RPMI8226 (cell line): ENCODE results near the gene ZNF385B.
"Not testable (repeated sequence)": the region's sequence is repeated elsewhere in the genome, so short reads cannot be mapped to it uniquely, and the experiment has no call there.

Experiments
- DNase-seq: peaks from one replicate; pipeline ENCODE4 v3.0.0-alpha.2; 2015

ZNF385B gene

DNA sequence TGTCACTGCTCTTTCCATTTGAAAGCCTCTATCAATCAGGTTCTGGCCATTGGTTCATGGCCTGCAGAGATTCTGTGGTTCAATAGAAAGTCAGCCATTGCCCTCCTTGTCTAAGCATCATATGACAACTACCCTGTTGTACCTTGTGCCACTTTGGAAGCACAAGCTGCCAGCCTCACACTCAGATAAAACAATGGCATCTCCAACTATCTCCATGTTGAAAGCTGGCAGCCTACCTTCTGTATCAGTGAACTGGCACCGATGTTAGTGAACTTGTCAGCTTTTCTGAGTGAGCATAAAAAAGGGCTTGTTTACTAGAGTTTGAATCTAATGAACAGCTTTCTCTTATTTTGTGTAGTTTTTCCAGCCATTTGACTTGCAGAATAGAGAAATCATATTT lies 393.5 kb downstream of the ZNF385B start:
- no peak for DNase-seq

DNA sequence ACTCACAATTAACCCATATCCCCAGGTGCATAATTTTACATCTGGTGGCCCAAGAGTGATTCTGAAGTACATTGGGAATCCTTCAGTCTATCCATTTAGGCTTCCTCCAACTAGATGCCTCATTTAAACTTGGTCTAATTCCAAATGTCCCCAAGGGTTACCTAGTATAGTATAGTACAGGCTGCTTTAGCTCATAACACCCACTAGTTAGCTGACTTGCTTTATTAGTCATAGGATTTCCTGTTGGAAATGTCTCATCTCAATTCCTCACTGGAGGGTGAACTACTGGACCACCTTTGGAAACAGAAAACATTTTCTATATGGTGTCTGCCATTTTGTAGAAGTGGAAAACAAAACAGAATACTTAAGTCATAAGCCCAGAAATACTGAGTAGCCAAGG lies 394.3 kb downstream of the ZNF385B start:
- DNase-seq, result no peak

DNA sequence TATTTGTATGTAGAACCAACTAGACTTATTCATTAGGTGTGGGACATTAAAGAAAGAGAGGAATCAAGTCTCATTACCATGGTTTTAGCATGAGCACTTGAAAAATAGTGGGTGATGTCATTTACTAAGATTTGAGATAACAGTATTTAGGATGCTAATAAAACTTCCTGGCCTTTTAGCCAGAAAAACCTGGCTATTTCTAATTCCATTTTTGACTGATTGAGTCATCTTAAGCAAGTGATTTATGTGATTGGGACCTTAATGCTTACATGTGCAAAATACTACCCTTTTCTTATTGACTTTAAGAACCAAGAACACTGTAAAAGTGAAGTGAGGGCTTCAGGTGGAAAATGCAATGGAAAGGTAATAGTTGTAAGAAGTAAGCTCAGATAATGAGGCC lies 400.0 kb downstream of the ZNF385B start:
- DNase-seq, result no peak

DNA sequence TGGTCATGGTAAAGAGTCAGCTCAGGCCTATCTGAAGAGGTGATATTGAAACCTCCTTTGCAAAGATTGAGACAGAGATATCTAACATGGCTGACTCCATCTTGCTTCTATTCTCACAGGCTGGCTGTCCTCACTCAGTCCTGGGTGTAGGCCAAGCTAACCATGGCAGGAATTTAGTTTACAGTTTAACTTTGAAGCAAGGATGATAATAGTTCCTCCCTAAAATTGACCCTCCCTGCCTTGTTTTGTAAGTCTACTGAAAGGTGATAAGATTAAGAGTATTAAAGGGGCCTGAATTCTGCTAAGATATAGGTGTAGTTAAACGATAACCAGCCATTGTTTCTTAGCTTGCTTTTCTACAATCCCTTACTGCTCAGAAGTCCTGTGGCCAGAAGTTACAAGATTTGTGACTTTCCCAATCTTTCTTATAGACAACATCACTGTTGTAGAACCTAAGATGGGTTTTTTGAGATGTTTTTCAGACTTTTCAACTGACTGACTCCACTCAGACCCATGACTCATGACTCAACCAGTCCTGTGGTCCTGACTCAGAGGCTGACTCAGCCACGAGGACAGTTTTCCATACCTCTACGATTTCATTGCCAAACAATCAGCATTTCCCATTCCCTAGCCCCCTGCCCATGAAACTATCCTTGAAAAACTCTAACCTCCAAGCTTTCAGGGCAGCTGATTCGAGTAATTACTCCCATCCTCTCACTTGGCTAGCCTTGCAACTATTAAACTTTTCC lies 401.1 kb downstream of the ZNF385B start:
- DNase-seq, result no peak

DNA sequence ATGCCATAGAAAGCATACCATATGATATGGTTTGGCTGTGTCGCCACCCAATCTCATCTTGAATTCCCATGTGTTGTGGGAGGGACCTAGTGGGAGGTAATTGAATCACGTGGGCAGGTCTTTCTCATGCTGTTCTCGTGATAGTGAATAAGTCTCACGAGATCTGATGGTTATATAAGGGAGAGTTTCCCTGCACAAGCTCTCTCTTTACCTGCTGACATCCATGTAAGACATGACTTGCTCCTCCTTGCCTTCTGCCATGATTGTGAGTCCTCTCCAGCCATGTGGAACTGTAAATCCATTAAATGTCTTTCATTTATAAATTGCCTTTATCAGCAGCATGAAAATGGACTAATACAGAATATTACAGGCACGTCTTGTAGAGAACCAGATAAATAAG lies 403.3 kb downstream of the ZNF385B start:
- not testable (repeated sequence) for DNase-seq

DNA sequence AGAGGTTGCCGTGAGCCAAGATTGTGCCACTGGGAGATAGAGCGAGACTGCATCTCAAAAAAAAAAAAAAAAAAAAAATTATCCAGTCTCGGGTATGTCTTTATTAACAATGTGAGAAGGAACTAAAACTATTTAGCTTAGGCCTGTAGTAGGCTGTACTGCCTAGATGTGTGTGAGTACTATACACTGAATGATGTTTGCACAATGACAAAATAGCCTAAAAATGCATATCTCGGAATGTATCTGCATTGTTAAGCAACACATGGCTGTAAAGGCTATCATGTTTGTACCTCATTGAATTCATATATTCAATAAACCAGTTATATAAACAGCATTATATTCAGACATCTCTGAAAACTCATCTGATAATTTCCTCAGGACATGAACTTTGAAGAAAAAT lies 405.6 kb downstream of the ZNF385B start:
- DNase-seq, result no peak

DNA sequence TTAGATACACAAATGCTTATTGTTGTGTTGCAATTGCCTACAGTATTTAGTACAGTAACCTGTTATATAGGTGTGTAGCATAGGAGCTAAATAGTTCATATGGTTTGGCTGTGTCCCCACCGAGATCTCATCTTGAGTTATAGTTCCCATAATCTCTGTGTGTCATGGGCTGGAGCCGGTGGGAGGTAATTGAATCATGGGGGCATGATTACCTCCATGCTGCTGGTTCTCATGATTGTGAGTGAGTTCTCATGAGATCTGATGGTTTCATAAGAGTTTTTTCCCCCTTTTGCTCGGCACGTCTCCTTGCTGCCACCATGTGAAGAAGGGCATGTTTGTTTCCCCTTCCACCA lies 406.3 kb downstream of the ZNF385B start:
- DNase-seq, result no peak

DNA sequence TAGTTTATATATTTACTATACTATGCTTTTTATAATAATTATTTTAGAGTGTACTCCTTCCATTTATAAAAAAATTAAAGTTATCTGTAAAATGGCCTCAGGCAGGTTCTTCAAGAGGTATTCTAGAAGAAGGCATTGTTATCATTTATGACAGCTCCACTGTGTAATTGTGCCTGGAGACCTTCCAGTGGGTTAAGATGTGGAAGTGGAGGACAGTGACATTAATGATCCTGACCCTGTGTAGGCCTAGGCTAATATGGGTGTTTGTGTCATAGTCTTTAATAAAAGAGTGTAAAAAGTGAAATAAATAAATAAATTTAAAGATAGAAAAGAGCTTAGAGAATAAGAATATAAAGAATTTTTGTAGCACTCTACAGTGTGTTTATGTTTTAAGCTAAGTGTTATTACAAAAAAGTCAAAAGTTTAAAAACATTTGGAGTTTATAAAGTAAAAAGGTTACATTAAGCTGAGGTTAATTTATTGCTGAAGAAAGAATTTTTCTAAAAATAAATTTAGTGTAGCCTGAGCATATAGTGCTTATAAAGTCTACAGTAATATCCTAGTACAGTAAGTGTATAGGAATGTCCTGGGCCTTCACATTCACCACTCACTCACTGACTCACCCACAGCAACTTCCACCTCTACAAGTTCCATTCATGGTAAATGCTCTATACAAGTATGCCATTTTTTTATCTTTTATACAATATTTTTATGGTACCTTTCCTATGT lies 406.8 kb downstream of the ZNF385B start:
- no peak for DNase-seq

DNA sequence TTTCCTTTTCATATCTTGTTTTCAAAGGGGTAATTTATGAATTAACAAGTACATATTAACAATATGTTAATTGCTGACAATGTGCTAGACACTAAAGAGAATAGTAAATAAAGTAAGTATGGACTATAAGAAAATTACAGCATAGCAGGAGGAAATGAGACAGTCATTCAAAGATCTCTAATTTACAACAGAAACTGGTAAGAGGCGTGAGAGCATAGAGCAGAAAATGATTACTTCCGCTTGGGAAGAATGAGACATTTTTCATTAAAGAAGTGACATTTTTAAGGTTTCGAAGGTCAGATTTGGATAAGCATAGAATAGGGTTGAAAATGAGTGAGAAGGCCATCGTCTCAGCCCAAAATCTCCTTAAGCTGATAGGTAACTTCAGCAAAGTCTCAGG lies 412.4 kb downstream of the ZNF385B start:
- no peak for DNase-seq

DNA sequence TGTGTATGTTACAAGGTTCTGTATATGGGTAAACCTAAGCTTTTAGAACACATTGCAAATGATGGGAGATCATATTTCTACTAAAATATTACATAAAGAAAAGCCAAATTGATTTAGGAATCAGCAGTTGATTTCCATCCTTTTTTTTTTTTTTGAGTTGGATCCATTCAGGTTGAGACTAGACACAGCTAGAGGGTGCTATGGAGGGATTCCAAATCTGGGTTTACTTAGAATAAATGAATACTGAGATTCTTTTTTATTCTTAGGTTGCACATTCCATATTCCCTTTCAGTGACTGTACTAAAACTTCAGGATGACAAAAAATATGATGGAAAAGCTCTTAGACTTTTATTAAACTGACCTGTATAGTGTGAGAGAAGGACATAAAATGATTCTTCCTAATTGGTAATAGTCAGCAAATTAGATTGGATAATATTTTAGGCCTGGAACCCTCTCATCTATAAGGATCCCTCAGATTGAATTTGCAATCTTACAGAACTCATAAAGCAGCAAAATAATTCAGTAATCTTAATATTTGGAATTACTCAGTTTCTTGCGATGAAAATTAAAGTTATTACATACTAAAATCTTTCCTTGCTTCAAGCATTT lies 413.5 kb downstream of the ZNF385B start:
- no peak for DNase-seq

DNA sequence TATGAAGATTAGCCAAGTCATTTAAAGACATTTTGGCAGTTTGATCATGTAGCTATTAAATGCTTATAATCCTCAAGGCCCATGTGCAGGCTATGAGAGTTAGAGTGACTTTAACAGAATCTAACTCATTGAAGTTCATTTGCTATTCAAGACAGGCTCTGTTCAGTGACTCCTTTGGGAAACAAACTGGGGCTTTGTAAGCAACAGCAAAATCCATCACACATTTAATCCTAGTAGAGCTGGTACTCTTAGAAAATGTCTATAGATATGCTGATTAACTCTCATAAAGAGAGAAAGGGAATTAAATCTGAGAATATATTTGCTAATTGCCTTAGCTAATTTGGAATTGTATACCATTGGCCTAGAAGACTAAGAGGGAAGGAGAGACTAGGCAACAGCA lies 414.0 kb downstream of the ZNF385B start:
- DNase-seq, result no peak

DNA sequence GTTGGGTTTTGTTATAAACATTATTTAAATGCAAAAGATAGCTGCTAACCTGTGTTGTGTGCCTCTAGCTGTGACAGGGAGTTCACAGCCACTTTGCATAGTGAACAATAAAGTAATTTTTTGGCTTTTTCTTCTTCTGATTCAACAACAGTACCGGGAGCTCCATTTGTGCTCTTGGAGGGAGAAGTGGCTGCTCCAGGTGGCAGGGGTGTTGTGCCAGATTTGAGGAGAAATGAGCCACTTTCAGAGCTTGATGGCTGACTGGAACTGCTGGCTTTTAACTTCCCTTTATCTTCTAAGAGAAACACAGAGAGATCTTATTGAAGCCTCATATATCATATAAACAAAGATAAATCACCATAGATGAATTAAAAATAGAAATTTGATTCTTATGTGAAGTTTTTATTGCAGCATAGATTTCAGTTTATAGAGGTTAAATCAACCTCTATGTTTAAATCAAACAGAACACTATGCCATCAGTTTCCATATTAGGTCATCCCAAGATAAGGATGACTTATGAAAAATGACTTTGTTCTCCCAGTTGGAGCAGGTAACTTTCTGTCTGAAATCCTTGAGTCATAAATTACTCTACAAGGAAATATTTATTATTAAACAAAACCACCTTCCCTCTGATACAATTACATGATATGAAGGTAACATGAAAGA lies 414.8 kb downstream of the ZNF385B start:
- no peak for DNase-seq

DNA sequence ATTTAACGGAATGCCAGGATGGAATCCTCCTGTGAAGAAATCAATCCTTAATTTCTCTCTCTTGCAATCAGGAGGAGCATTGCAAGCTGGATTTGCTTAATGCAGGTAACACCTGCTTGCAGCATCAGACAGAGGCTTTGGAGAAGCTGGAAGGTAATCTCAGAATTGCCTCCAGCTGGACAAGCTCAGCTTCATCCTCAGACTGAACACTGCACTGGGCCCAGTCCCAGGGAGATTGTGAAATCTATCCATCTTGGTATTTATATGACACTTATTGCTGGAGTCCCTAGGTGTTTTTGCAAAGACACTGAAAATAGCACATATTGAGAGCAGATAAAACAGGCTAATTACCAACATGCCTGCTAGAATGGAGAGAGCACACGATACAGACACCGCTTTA lies 417.4 kb downstream of the ZNF385B start:
- DNase-seq, result no peak

DNA sequence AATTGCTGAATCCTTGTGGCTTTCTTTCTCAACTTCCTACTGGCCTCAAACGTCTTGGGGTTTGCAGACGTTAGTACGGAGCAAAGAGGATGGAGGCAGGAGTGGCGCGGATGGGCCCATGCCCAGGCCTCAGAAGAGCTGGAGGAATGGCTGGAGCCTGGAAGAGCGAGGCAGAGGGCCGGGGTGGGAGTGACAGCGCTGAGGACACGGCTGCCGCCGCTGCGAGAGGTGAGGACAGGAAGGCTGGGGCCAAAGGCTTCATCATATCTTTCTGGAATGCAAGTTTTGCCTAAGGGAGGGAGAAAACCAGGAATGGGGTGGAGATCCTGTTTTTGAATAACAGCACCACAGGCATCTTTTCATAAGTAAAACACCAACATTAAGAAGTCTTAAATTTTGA lies 418.2 kb downstream of the ZNF385B start:
- DNase-seq, result no peak

DNA sequence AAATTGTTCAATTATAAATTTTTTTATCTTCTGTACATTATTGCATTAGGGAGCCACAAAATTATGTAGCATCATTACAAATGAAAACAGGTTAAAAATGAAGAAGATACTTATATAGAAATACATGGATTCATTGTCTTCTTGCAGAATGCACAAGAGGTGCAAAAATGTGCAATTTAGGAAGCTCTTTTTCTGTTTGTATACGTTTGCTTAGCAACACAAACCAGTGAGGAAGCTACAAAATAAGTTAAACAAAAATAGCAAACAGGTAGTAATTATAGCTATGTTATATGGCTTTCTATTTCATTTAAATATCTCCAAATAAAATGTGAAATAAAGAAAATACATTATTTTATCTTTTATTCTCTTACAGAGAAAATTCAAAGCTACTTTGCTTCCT lies 419.2 kb downstream of the ZNF385B start:
- DNase-seq, result no peak

DNA sequence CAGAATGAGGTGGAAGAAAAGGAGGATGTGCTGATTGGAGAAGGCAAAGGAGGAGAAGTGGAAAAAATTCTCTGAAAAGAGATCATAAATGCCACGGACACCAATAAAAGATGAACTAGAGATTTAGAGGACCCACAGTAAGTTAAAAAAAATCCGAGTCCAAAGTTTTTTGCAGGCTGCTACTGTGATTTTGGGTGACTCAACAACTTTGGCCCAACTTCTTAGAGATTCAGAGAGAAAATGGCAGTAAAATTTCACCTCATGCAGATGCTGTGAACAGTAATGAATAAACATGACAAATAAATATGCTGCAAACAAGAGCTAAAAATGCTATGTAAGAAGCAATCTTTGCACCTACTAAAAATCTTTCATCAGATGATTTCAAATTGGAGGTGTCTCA lies 419.9 kb downstream of the ZNF385B start:
- DNase-seq, result no peak

DNA sequence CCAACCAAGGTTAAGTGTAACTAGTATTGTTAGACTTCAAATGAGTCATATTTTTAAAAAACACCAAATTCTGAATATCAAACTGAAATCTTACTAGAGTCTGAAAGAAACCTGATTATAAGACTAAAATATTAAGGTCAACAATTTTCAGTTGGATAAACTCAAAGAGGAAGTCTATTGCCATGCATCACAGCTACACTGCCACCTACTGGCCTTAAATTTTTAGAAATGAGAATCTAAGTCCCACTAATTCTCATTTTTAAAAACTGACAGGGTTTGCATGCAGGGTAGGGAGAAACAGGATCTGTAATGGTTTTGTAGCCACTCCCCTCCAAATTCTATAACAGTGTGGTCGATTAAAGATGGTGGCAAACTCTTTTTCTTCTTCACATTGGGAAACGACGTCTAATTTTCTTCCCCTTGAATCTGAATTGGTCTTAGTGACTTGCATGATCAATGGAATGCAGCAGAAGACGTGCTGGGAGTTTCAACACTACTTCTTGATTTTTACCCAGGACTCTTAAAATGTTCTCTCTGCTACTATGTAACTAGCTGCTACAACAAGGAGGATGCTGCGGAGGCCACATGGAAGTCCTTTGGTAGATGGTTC lies 420.7 kb downstream of the ZNF385B start:
- peak; percentile 61 for DNase-seq

DNA sequence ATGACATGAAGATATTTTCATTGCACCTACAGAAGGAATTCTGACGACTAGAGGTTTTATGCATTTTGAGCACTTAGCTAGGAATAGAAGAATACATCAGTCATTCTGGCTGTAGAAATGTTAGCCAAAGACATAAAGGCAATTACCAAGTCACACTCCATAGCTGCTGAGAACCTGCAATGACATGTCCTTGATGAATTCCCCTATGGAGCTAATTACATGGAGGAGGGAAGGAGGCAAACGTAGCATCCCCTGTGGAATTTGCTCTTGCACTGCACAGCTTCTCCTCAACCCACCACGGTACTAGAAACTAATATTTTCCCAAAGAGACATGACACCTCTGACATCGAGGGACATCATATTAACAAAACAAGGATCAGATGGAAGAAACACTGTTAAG lies 422.8 kb downstream of the ZNF385B start:
- no peak for DNase-seq

DNA sequence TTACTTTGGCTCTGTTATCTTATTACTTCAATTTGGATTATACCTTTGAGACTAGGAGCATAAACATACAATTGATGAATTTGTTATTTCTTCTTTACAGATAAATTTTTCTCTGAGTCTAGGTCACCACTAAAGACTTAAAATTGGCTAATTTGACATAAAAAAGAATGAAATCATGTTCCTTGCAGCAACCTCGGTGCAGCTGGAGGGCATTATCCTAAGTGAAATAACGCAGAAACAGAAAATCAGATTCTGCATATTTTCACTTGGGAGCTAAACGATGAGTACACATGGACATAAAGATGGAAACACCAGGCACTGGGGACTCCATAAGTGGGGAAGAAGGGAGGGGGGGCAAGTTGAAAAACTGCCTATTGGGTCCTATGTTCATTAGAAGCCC lies 424.0 kb downstream of the ZNF385B start:
- DNase-seq, result no peak

DNA sequence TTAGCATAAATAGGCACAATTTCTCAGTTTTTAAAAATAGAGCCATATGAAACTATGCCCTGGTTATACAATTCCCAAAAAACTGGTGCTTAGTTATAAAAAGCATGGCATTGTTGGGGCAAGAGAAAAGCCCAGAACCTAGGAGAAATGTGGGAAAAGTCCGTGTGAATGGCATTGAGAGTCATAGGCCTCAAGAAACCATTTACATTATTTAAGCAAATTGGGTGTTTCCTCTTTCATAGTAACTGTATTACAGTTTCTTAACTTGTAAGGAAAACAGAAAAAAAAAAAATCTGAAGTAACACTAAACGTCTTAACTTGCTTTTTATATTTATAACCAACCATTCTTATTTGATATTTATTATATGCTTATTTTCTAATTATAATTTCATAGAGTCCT lies 425.8 kb downstream of the ZNF385B start:
- DNase-seq, result no peak

DNA sequence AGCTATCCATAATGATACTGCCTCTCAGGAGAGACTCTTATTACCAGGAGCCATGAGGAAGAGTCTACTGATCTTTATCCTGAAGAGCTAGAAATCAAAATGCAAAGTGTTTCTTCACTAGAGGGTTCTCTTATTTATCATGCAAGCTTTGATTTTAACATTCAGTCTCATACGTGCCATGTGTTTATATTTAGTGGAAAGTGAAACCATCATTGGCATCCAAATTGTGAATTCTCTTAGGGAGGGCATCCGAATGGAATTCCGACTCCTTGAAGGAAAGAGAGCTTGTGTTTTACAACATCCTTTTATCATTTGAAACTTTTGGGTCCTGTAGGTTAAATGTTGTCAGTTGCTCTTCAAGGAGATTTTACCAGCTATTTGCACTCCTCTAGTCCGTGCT lies 426.4 kb downstream of the ZNF385B start:
- no peak for DNase-seq

DNA sequence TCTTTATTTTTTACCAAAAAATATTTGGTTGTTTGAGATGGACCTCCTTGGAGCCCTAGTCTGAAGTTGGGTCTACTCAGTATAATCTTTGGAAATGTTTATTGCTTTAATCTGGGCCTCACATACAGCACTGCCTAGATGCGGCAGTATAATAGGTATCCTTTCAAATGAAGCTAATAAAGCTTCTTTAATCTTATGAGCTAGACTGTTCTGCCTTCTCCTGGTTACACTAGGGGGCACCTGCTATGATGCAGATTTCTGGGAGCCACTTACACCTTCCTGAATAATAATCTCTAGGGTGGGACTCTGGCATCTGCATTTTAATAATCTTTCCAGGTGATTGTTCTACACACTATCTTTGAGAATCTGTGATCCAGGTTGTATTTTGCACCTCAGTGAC lies 427.1 kb downstream of the ZNF385B start:
- DNase-seq, result no peak

DNA sequence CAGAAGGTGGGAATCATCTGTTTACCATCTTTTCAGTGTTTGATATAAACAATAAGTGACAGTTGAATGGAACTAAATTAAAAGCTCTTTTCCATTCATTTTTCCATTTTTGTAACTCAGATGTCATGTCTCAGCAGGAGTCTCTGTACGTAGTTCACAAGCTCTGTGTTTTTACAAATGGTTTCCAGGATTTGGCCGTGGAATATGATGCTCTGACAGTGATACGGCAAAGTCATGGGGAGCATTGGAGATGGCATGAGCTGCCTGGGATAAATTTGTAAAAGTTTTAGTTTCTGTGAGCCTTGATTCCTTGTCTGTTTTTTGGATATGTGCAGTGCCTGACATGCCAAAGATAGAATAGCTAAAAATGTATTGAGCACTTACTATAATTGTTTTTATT lies 428.7 kb downstream of the ZNF385B start:
- no peak for DNase-seq
